HepG2 (cell line): ENCODE data around the gene USP1. TPM values are rescaled to one million over a fixed set of nuclear protein-coding genes. Genes with fewer than 3 reads are reported as not detected.

ENCODE experiments used
- ATAC-seq: fragments of 200-7000 bp; cut with Tn5 transposase; 3 replicates; pipeline ENCODE4 v1.9.1; 2020; ENCODE audit warnings: mild to moderate bottlenecking, moderate library complexity
- BruUV-seq: library from RNA; stranded (reverse); fragments of 400-500 nt; replicated peaks from 2 replicates; lab custom pipeline; 2021; lab: Mats Ljungman, UMichigan
- CTCF ChIA-PET: fragments of 300-600 bp; formaldehyde crosslinking; extraction: SDS; loops from one replicate; lab custom pipeline; 2021; ENCODE audit warnings: low total read pairs, inconsistent platforms, low intra/inter-chr PET ratio; lab: Yijun Ruan, JAX
- POLR2A ChIA-PET: fragments of 350-600 bp; sonication (Branson Sonifier 250); formaldehyde crosslinking; loops from one replicate; lab custom pipeline; 2020; ENCODE audit warnings: antibody characterized with exemption, inconsistent platforms; lab: Yijun Ruan, JAX
- DNase-seq: peaks from one replicate; pipeline ENCODE4 v3.0.0-alpha.2; 2015; ENCODE audit warnings: low spot score
- FAIRE-seq: peaks from 3 replicates; lab custom pipeline; 2011; peaks lifted over from hg19 to GRCh38; lab: Jason Lieb, UNC
- H2AFZ ChIP-seq: one replicate; pipeline ENCODE4 v1.6.1; 2011; ENCODE audit warnings: low read length, inconsistent platforms
- H3K27ac ChIP-seq: fragments of 300-600 bp; 3 replicates; pipeline ENCODE4 v1.8.0; 2011; ENCODE audit warnings: mixed run types, mild to moderate bottlenecking, mixed read lengths, low read length, inconsistent platforms; ENCODE audit not compliant: insufficient read depth; ENCODE audit errors: extremely low read length
- H3K27me3 ChIP-seq, 2 experiments: fragments of 200-600 bp in 1 of 2; 2 replicates in 1 of 2; 3 replicates in 1 of 2; pipeline versions ENCODE4 v1.6.0 to v1.8.0; 2011; ENCODE audit warnings: low read length in 2 of 2, mild to moderate bottlenecking in 2 of 2, moderate library complexity in 2 of 2, inconsistent platforms in 1 of 2; ENCODE audit not compliant: insufficient read depth in 2 of 2, control insufficient read depth in 1 of 2
- H3K36me3 ChIP-seq, 2 experiments: fragments of 200-600 bp in 1 of 2; replicated peaks in 1 of 2; 2 replicates in 1 of 2; 3 replicates in 1 of 2; pipeline versions ENCODE4 v1.5.1 to v1.8.0; 2011; ENCODE audit warnings: low read length in 2 of 2, inconsistent platforms in 1 of 2; ENCODE audit not compliant: insufficient read depth in 2 of 2, control insufficient read depth in 1 of 2
- H3K4me1 ChIP-seq: 2 replicates; pipeline ENCODE4 v1.5.1; 2012; ENCODE audit warnings: low read length, inconsistent platforms; ENCODE audit not compliant: insufficient read depth
- H3K4me2 ChIP-seq: 2 replicates; pipeline ENCODE4 v1.6.0; 2011; ENCODE audit warnings: low read depth, low read length, inconsistent platforms
- H3K4me3 ChIP-seq, 3 experiments: fragments of 200-600 bp in 1 of 3; sonication (generic), shearing (Covaris generic) in 1 of 3; replicated peaks in 1 of 3; 2 replicates each; pipeline ENCODE4 v1.5.1; 2011 to 2016; ENCODE audit warnings: low read length in 3 of 3, inconsistent platforms in 2 of 3, low read depth in 2 of 3, mild to moderate bottlenecking in 2 of 3, control low read depth in 1 of 3, mixed read lengths in 1 of 3; ENCODE audit not compliant: insufficient read depth in 1 of 3
- H3K79me2 ChIP-seq: one replicate; pipeline ENCODE4 v1.6.1; 2011; ENCODE audit warnings: low read length, inconsistent platforms; ENCODE audit not compliant: insufficient read depth
- H3K9ac ChIP-seq: 2 replicates; pipeline ENCODE4 v1.6.0; 2011; ENCODE audit warnings: mild to moderate bottlenecking, low read depth, low read length, inconsistent platforms; ENCODE audit not compliant: insufficient read depth
- H3K9me3 ChIP-seq: 2 replicates; pipeline ENCODE4 v1.5.1; 2012; ENCODE audit warnings: mild to moderate bottlenecking, low read length
- H4K20me1 ChIP-seq: 2 replicates; pipeline ENCODE4 v1.6.0; 2011; ENCODE audit warnings: inconsistent platforms, mild to moderate bottlenecking, low read length, moderate library complexity; ENCODE audit not compliant: insufficient read depth
- AGO2 ChIP-seq: fragments of 200-400 bp; formaldehyde crosslinking; optimal IDR thresholded peaks from 2 replicates; pipeline ENCODE3; 2017; ENCODE audit warnings: mild to moderate bottlenecking, low read depth, low read length, moderate library complexity
- ARNTL ChIP-seq: sonication (generic); formaldehyde crosslinking; IDR thresholded peaks from 2 replicates; pipeline ENCODE4 v1.4.0; 2020; ENCODE audit warnings: mild to moderate bottlenecking, missing genetic modification reagents
- BRCA1 ChIP-seq: sonication (generic); formaldehyde crosslinking; IDR thresholded peaks from 2 replicates; pipeline ENCODE4 v1.4.0; 2020; ENCODE audit warnings: missing genetic modification reagents
- CENPBD1 ChIP-seq: sonication (generic); formaldehyde crosslinking; IDR thresholded peaks from 2 replicates; pipeline ENCODE4 v1.8.0; 2022; ENCODE audit warnings: missing genetic modification reagents, low read depth, mild to moderate bottlenecking, borderline replicate concordance
- ERF ChIP-seq: IDR thresholded peaks from 2 replicates; pipeline ENCODE4 v1.6.1; 2018; ENCODE audit warnings: missing biosample characterization, missing genetic modification reagents
- HMGXB4 ChIP-seq, 2 experiments: sonication (generic) in 1 of 2; formaldehyde crosslinking in 1 of 2; IDR thresholded peaks; 2 replicates each; pipeline versions ENCODE4 v1.4.0 to v1.6.1; 2018 to 2020; ENCODE audit warnings: missing genetic modification reagents in 2 of 2, borderline replicate concordance in 1 of 2, low read depth in 1 of 2, mild to moderate bottlenecking in 1 of 2, missing biosample characterization in 1 of 2
- JARID2 ChIP-seq: sonication (generic); formaldehyde crosslinking; IDR thresholded peaks from 2 replicates; pipeline ENCODE4 v1.8.1; 2023; ENCODE audit warnings: missing genetic modification reagents, inconsistent platforms; ENCODE audit not compliant: insufficient replicate concordance
- KDM5A ChIP-seq: fragments of 200-600 bp; sonication (generic); IDR thresholded peaks from 2 replicates; pipeline ENCODE4 v1.7.0; 2018; ENCODE audit warnings: antibody characterized with exemption, mild to moderate bottlenecking, low read length, borderline replicate concordance
- MAFK ChIP-seq, 2 experiments: IDR thresholded peaks in 1 of 2; conservative IDR thresholded peaks in 1 of 2; 2 replicates each; pipeline ENCODE4 v1.6.1; 2011; ENCODE audit warnings: improper control_type of control experiment in 2 of 2, low read length in 2 of 2
- SALL1 ChIP-seq: sonication (generic); formaldehyde crosslinking; IDR thresholded peaks from 2 replicates; pipeline ENCODE4 v1.8.0; 2022; ENCODE audit warnings: mild to moderate bottlenecking, missing genetic modification reagents
- ZNF160 ChIP-seq: sonication (generic); formaldehyde crosslinking; IDR thresholded peaks from 2 replicates; pipeline ENCODE4 v1.8.0; 2022; ENCODE audit warnings: mild to moderate bottlenecking, inconsistent platforms, missing genetic modification reagents
- ZNF207 ChIP-seq: fragments of 450-650 bp; IDR thresholded peaks from 2 replicates; pipeline ENCODE4 v1.6.1; 2016; ENCODE audit warnings: antibody characterized with exemption, borderline replicate concordance
- ZNF235 ChIP-seq: sonication (generic); formaldehyde crosslinking; IDR thresholded peaks from 2 replicates; pipeline ENCODE4 v1.8.1; 2023; ENCODE audit warnings: mild to moderate bottlenecking, missing genetic modification reagents, borderline replicate concordance
- ZNF251 ChIP-seq: sonication (generic); formaldehyde crosslinking; IDR thresholded peaks from 2 replicates; pipeline ENCODE4 v1.9.0; 2021; ENCODE audit warnings: mild to moderate bottlenecking, missing genetic modification reagents
- ZNF280D ChIP-seq: sonication (generic); formaldehyde crosslinking; IDR thresholded peaks from 2 replicates; pipeline ENCODE4 v1.5.1; 2020; ENCODE audit warnings: mild to moderate bottlenecking, missing genetic modification reagents
- ZSCAN21 ChIP-seq: sonication (generic); formaldehyde crosslinking; IDR thresholded peaks from 2 replicates; pipeline ENCODE4 v1.8.0; 2022; ENCODE audit warnings: mild to moderate bottlenecking, missing genetic modification reagents, moderate library complexity, borderline replicate concordance
- WGBS: methylation state at CpG from one replicate; pipeline ENCODE4 v1.1.6; 2017; ENCODE audit warnings: low lambda C conversion rate; 5-methylcytosine and 5-hydroxymethylcytosine counted together
- in situ Hi-C: cut with HindIII; loops from 2 replicates; pipeline ENCODE4 v1.10.0; 2017; ENCODE audit warnings: low pct_unique_long_range_greater_than_20kb; ENCODE audit not compliant: extremely low pct_ligation_motif_present
- intact Hi-C: fragments of 100-400 bp; cut with micrococcal nuclease; formaldehyde crosslinking; loops from one replicate; pipeline ENCODE4 v1.10.0; 2022; ENCODE audit not compliant: unreplicated experiment
- polyA plus RNA-seq, 8 experiments: library from polyadenylated mRNA; depleted of rRNA in 3 of 8; stranded (reverse) in 7 of 8; unstranded in 1 of 8; fragments of >200 nt; fragmentation: Illumina TruSeq in 4 of 8; extraction: Trizol in 4 of 8; gene quantifications; 2 replicates each; pipeline versions ENCODE4 v1.2.1 to v1.2.3, GENCODE V29; 2011 to 2016; ENCODE audit warnings: low read depth in 4 of 8, missing spikeins in 1 of 8, mixed read lengths in 1 of 8; ENCODE audit not compliant: insufficient read depth in 1 of 8
- total RNA-seq, 5 experiments: library from RNA; depleted of rRNA; stranded (reverse); fragments of >200 nt; fragmentation: Illumina TruSeq; extraction: Trizol; gene quantifications; 2 replicates each; pipeline ENCODE4 v1.2.3, GENCODE V29; 2016; ENCODE audit warnings: low read depth in 1 of 5

The USP1 gene
- total and polyA plus RNA-seq, 2 of the 13 experiments (the other 11 are each of a cell fraction or from before 2014, with no cell fraction given), result 9.0 to 64.6 TPM

- TF ChIP-seq BRCA1 (no peak), MAFK (conservative IDR thresholded peaks at IDR 0.05 in 1 of 2, IDR thresholded peaks at IDR 0.05 in 1 of 2; ENCODE audit: low read length in 2 of 2) (no peak), AGO2 (peak; percentile 86), JARID2 (no peak), SALL1 (CRISPR knock-in tag) (peak; percentile 74), ZNF235 (CRISPR knock-in tag) (0 out of 2 replicates have a peak, but pooled peaks have one; percentile 62), ZNF280D (CRISPR knock-in tag) (no peak), ERF (CRISPR knock-in tag) (peak; percentile 29; the same call in 1 of the 2 replicates)
These were observed 797 bp upstream of the USP1 start (continued) for GRCh38 chr1:62436039-62436465.

DNA sequence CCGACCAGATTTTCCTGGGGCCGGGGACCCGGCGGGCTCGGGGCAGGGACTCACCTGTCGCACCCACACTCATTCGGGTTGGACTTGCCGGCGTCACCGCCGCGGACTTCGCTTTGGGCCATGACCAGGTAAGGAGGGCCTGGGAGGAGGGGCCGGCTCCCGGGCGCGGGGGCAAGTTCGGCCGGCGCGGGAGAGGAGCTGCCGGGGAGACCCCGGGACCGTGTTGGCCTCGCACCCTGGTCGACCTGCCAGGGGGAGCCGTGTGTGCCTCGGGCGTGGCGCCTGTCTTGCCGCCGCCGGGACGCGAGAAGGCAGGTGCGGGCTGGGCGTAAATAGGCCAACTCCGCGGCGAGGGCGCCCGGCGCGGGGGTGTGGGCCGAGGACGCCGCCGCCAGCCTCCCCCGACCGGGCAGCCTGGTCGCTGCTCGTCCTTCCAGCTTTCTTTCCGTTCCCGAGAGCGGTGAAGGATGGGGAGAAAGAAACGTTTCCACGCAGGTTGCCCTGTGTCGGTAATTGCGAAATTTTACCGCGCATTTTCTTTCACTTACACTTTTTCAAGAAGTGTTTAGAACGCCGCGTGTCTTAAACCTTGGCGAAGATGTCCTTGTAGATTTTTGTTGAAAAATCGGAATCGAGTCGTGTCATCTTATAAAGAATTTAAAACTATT is 558 bp downstream of the USP1 start:
- CTCF ChIA-PET, result no interaction called here
- POLR2A ChIA-PET, result interaction anchor here (1.0 to 2.9 kb wide), 4 partner anchors 10 to 151 kb away, joined by 3 to 97 read pairs (median 4); no protein-coding TSS in a partner anchor
- H4K20me1 ChIP-seq, result peaks cover 11% of the 10 kb centered on the region
- in situ Hi-C loops, result no loop called here
- H3K9me3 ChIP-seq, result no peaks in the 10 kb centered on the region
- peaks cover 56% of the 10 kb centered on the region for H3K79me2 ChIP-seq
- peak overlapping the region; percentile 100 for H3K27ac ChIP-seq
- peak overlapping the region; percentile 99 for H3K9ac ChIP-seq
- ATAC-seq, result peak; percentile 4
- H3K27me3 ChIP-seq, result no peaks in the 10 kb centered on the region; a peak in 1 of 5 replicates
- no peak for DNase-seq
- H3K4me1 ChIP-seq, result peaks cover 36% of the 10 kb centered on the region
- H2AFZ ChIP-seq, result no peak overlapping the region
- no TSS peak for BruUV-seq
- H3K4me3 ChIP-seq, result peak overlapping the region; percentile 86 to 95 (median 93)
- intact Hi-C loops, result no loop called here
- WGBS, result 0% methylated on average over 19 of the region's 68 CpGs
- FAIRE-seq, result no peak
- peaks cover 2 to 13% of the 10 kb centered on the region in 2 experiments; a peak in 4 of 5 replicates for H3K36me3 ChIP-seq
- H3K4me2 ChIP-seq, result peak overlapping the region; percentile 85
- no peak for TF ChIP-seq ZNF207
- TF ChIP-seq KDM5A, result peak; percentile 11; the same call in 1 of the 2 replicates
- TF ChIP-seq AGO2, result peak; percentile 93
- no peak for TF ChIP-seq HMGXB4 (CRISPR knock-in tag; IDR thresholded peaks at IDR 0.05; ENCODE audit: borderline replicate concordance in 1 of 2, low read depth in 1 of 2)
- TF ChIP-seq CENPBD1, result no peak
- no peak for TF ChIP-seq ZNF251 (CRISPR knock-in tag)
- no peak for TF ChIP-seq ZSCAN21
- TF ChIP-seq ZNF160 (CRISPR knock-in tag), result peak; percentile 6; the same call in 1 of the 2 replicates
- 0 out of 2 replicates have a peak, but pooled peaks have one; percentile 11 for TF ChIP-seq ARNTL (CRISPR knock-in tag)
